HG03159 (cell line): Measurements from ENCODE around the gene UMAD1.

Experiments used
- ATAC-seq: cut with Tn5 transposase; IDR thresholded peaks from one replicate; pipeline ENCODE4 v1.9.1; 2021; ENCODE audit warnings: mild to moderate bottlenecking, moderate library complexity; ENCODE audit not compliant: unreplicated experiment

Gene UMAD1

DNA sequence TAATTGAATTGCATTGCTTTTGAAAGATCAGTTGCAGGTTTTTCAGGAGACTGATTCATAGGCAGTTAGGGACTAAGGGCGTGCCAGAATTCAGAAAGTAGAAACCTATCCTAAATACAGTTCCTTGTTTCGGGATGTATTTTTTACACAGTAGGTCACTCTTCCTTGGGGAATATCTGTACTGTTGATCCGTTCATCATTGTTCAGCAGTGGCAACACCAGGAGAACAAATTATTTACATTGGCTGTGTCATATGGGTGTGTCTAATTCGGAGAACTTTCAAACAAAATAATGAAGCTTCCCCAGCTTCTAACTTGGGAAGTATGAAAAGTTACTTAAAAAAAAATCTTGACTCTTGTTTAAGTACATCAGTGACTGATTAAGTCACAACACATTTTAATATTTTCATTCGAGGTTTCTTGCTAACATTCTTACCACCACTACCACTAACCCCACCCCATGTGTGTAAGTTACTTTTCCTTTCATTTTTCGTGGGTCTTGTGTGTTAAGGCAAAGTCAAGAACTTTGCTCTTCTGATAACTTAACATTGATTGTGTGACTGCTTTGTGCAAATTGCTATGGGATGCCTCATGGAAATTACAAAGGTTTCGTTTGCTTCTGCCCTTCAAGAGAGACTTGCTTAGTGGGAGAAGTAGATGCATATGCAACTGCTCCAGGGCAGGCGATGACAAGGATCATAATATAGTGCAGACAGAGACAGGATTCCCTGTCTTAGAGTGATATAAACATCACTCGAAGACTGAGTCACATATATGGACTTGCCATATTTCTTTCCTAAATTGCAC is 121.6 kb downstream of the UMAD1 start:
- ATAC-seq: peak; percentile 49

DNA sequence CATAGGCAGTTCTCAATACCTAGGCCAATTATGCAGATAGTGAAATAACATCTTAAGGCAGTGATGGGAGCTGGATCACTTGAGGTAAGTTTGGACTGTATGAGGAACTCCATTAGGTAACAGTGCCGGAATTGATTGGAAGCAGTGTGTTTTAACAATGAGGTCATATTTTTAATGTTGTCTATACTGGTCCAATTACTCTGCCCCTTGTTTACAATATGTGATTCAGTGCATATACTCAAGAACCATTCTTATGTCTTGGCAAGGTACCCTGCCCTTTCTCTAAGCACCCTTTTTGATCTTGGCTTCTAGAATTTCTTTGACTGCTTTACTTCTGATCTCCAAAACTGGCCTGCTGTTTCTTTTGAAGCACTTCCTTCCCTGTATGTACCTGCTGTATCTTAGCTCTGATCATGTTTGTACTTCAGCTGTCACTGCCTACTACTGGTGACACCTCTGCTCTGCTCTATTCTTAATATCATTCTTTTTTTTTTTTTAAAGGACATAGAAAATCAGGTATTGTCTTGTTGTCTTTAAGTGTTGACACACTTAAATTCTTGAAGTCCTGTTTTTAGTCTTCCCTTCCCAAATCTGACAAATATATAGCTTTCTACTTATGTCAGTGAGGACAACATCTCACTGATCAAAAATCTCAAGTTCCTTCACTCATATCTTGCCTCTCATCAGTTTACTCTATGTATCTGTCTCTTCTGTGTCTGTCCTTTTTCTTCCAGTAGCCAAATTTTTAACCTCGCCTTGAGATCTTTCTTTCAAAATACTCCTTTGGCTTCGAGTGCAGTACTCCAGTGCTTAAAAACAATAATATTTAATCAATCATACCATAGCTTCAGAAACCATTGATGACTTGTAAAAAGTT is 124.2 kb downstream of the UMAD1 start:
- ATAC-seq: no peak

DNA sequence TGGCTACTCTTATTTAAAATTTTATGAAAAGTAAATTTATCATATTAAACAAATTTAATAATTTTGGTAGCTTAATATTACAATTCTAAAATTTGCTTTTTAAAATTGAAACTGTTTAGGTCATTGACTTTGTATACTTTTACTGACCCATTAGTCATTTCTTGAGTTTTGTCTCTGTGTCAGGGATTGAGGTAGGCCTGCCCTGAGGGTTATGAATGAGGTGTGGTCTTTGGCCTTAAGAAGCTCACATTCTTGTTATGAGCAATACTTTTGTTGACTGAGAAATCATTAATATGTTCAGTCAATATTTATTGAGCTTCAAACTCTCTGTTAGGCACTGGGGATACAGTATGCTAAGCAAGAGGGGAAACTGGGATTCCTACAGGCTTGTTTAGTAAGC is 124.9 kb downstream of the UMAD1 start:
- peak; percentile 77 for ATAC-seq

DNA sequence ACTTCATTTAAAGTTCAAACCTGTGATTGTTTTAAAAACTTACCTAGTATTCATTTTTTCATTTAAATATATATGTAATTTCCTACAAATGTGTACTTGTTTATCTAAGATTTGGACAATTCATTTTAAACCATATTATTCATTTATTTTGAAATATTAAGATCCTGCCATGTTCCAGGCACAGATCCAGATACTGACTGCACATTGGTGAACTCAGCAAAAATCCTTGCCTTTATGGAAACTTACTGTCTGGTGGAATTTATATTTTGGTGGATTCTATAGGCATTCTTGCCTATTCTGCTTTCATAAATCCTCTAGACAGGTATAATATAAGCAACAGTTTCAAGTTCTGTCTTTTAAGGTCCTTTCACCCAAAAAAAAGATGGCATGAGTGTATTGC is 126.1 kb downstream of the UMAD1 start:
- no peak for ATAC-seq

DNA sequence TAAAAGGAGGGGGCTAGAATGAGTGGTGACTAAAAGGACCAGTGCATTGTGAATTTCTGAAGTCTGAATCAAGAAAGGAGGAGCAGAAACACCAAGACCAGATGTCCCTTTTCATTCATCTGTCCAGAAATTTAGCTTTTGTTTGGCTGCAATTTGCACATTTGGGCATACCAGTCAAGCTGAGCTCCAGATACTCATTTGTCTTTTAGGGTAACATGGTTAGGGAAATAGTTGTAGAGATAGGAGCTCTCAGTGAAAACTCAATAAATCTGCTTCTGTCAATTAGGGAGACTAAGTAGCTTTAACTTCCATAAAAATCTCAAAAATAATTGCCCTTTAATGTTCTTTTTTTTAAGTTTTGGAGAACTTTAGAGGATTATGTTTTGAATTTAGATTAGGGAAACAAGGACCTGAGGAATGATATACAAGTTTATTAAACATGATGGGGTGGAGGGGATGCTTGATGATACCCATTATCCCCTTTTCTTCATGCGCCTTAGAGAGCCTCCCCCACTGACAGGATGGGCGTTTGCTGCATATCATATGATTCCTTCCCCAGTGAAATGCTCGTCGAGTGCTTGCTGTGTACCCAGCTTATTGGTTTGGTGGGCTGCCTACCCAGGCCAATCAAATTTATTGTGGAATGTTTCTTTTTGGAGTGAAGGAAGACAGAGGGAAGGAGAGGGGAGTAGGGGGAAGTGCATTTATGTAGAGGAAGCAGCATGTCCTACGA is 128.6 kb downstream of the UMAD1 start:
- ATAC-seq: no peak

DNA sequence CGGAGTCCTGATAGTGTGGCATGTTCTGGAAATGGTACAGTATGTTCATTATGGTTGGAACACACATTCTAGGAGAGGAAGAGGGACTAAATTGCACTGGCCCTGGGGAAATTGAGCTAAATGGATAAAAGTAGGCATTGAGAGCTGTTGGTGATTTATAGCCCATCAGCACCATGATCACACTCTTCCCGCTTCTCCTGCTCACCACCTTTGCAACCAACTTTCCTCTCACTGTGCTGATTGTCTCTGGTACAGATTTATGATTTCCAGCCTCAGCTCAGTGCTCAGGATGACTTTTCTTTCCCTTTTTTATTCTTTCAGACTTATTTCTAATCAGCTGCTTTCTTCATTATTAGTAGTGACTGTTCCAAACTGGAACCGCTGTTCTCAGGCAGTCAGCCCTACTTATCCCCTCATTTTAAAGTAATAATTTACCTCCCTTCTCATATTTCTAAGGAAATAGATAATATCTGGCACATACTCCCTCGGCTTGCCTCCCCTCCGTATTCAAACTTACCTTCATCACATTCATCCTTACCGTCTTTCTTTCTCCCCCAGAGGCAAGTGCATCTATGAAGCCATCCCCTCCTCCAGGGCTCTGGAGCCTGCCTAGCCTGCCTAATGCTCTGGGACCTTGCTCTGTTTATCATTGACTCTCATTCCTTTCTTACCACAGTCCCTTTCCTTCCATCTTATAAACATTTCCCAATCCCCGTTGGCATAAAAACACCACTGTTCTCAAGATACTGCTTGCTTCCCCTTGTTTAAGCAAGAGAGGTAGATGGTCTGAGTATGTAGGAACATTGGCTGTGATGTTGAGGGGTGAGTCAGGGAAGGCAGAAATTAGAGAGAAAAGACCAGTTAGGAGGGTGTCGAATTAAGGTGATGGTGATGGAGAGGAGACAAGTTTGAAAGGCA is 129.4 kb downstream of the UMAD1 start:
- no peak for ATAC-seq

DNA sequence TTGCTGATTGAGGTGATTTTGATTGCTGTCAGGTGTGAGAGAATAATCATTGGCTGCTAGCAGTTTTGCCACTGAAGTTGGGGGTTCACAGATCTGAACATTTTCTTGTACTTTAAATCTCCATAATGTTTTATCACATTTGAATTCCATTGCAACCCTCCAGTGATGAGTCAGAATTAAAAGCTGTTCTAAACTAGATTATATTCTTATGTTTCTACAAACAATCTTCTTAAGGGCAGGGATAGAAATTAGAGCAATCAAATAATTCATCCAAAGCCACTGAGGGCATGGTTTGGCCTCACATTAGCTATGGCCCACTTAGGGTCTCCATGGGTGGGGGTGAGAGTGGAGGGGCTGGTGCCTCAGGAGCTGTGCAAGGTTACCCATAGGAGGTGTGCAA is 130.9 kb downstream of the UMAD1 start:
- no peak for ATAC-seq

DNA sequence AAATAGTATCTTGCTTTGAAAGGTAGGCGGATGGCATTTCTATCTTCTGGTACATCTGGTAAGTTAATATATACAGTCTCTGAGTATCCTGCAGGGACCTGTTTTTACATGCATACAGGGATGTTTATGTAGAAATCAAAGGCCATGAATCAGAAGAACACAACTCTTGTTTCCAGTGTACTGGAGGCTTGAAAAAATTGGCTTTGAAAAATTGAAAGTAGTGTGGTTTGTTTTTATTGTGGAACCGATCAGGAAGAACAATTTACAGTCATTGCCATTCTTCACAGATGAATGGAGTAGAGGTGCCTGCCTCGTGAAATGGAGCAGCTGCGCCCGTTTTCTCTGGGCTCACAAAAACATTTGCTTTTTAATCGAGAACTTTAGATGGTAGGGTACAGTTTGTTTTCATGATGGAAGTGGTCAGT is 131.9 kb downstream of the UMAD1 start:
- ATAC-seq: no peak

DNA sequence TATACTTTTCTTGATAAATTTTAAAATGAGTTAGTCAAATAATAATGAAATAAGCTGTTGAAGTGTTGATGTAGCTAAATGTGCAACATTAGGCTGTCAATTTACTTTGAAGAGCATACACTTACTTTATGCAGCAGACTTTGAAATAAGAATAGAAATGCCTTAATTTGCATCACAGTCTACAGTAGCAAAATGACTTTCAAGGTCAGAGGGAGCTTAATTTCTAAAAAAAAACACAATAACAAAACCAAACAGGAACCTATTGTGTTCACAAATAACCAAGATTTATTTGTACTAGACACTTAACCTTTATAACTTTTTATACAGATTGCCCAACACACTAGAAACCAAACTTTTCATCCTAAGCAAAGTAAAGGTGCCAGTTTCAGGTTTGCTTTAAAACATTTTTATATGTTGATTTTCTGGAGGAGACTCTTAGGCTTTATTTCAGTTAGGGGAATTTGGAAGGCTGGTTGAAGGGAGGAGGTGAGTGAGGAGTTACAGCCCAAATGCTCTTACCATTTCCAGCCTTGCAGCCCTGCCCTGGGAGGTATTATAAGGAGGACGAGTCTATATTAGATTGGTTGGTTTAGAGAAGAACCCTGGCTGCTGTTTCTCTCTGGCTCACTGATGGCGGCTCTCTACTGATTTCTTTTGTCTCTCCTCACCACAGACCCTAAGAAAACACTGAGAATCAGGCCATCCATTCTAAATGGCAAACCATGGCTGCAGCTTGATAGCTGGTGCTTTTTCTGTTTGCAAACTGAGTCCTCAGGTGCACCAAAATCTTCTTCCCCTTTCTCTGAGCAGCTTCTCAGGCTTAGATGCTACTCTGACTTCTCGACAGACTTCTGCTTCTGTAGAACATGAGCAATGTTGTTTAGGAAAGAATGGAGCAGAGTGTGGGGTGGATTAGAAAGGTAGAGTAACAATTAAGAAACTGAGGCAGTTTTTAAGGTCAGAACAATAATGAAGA is 133.1 kb downstream of the UMAD1 start:
- ATAC-seq: peak; percentile 56

DNA sequence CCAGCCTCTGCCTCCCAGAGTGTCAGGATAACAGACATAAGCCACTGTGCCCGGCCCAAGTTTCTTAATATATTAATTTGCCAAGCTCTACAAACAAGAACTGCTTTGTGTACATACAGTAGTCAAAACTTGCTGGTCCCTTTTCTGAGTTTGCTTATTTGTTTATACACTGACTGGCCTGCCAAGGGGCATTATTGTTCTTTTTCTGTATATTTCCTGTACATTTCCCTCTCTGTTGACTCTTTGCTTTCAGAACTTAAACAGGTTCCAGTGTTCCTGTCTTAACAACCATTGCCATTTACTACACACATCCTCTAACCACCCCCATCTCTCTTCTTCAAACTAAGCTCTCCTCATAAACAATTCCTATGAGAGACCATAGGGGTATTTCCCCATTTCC is 139.3 kb downstream of the UMAD1 start:
- ATAC-seq: no peak

DNA sequence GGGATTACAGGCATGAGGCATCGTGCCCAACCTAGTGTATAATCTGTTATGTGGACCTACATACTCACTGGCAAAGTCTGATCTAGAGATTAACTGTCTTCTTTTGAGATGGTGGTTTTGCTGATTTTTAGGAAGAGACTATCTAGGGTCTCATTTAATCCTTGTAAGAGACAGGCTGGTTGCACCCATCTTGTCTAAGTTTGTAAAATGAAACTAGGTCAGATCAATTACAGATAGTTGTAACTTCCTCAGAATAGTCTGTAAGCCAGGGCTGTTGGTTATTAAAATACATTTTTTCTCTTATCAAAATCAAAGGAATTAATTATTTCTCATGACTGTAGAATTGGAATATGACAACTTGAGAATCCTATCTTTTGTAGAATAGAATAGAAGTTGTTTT is 142.4 kb downstream of the UMAD1 start:
- ATAC-seq: no peak

DNA sequence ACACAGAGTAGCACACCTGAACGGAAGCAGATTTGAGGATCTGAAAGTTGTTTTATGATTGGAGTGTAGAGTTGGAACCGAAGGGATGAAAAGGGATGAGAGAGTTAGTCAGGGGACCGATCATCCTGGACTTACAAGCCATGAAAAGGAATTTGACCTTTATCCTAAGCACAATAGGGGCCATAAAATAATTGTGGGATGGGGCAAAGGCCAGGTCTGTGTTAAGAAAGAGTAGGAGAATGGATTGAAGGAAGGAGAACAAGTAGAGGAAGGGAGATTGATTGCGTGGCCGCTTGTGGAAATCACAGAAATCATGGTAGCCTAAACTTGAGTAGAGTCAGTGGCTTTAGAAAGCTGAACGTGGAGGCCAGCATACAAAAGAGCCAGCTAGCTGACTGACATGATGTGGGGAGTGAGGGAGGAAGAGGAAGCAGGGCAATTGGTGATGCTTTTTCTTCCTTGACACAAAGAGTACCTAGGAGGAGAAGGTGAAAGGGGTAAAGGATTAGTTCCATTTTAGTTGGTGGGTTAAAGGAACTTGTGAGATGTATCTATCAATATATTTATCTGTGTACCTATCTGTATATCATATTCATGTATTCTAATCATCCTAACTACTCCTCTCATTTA is 144.9 kb downstream of the UMAD1 start:
- no peak for ATAC-seq

DNA sequence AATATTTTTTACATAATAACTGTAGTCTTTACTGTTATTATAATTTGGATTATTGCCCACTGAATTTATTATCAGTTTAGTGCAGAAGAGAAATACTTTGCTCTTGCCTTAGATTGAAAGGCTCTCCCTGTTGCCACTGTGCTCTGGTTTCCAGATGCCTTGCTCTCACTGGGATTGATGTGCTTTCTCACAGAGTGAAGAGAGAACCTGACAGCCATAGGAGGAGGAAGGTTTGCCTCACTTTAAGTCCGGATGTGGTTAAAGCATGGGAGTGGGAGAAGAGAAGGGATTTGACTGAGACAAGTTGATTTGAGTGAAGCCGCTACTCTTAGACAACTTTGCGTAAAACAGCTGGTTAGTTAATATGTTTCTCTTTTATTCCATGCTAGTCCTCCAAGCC is 146.0 kb downstream of the UMAD1 start:
- ATAC-seq: no peak

DNA sequence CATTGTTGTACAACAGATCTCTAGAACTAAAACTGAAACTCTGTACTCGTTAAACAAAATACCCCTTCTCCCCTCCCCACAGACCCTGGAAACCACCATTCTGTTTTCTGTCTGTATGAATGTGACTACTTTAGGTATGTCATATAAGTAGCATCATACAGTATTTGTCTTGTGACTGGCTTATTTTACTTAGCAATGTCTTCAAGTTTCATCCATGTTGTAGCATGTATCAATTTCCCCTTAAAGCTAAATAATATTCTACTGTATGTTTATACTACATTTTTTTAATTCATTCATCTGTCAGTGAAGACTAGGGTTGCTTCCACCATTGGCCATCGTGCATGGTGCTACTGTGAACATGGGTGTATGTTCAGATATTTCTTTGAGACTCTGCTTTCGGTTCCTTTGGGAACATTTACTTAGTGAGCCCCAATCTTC is 149.0 kb downstream of the UMAD1 start:
- peak; percentile 93 for ATAC-seq

DNA sequence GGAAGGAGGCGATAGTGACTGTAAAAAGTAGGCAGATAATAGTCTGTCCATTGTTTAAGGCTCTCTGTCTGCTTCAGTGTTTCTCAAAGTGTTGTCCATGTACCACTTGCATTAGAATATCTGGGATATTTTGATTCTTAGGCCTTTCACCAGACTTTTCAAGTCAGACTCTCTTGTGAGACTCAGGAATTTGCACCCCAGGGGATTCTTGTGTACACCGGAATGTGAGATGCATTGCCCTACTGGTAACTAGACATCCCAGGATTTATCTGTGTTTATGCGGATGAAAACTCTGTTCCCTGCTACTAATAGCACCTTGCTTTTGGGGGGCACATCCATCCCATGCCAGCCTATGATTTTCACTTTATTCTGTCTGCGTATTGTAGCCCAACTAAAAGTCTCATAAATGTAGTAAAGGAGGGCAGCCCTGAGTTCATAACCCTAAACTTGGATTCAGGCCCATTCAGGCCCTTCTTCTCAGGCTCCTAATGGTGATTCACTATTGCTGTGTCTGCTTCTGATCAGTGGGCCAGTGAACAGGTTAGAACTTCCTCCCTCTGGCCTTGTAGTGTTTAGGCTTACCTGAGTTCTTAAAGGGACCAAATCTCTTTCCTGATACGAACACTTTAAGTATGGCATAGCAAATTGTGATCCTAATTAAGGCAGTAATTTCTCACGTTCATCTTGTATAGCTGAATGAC is 149.6 kb downstream of the UMAD1 start:
- no peak for ATAC-seq

DNA sequence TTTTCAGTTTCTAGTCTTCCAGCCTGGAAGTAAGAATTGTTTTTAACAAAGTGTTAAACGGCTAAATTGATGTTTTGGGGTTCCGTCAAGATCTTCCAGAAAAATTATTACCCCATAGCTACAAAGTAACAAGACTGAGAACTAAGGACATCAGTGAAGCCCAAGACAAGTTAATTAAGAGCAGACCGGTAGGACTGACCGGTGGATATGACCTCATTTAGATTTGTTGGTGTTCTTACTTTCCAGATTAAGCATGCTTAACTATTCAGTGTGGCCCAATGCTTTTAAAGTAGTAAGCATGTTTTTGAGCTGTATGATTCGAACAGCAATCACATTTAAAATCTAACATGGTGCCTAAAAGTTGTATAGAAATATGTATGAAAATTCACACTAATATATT is 151.0 kb downstream of the UMAD1 start:
- ATAC-seq: no peak

DNA sequence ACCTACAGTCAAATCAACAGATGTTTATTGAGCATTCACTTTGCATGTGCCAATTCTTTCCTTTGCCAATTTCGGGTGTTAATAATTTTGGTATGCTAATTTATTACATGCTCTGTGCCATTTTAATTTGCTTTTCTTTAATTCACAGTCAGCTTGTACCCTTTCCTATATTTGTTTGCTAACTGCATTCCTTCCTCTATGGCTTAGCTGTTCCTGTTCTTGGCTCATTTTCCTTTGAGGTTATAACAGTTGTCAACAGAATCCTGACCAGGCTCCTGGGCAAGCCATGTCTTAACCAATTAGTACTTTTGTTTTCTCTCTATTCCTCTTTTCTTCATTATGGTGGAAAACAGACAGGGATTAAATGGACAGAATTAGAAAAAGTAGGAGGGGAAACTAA is 151.5 kb downstream of the UMAD1 start:
- ATAC-seq: no peak

DNA sequence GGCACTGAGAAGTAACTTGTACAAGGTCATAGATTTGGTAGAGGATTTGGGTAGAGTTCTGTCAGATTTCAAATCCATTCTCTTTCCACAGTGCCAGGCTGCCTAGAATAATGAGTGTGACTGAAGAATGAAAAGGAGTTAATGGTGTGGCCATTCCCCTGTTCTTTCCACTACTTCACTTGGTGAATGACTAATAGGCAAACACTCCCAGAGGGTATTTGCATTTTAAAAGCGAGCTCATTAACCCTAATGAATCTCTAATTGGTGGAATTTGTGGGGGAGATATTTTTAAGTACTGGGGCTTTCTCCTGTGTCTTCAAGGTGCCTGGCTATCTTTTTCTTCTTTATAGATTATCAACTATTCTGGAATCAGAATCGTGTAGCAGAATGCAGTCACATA is 152.7 kb downstream of the UMAD1 start:
- ATAC-seq: no peak
